ENCODE results near the gene MKNK2.

DNA sequence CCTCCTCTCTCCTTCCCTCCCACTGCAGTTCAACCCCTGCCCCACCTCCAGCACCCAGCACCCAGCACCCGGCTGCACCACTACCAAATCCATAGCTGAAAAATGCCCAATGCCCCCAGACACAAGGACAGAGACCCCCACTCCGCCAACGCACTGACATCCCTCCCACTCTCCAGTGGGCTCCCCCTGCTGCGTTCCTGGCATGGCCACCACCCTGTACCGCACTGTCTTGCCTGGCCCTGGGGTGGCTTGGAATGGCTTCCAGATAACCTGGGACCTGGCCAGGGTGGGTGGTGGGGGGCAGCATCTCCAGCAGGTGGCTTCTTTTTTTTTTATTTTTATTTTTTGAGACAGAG is 5.8 kb upstream of the MKNK2 start:
- TF ChIP-seq, protein P1, sequence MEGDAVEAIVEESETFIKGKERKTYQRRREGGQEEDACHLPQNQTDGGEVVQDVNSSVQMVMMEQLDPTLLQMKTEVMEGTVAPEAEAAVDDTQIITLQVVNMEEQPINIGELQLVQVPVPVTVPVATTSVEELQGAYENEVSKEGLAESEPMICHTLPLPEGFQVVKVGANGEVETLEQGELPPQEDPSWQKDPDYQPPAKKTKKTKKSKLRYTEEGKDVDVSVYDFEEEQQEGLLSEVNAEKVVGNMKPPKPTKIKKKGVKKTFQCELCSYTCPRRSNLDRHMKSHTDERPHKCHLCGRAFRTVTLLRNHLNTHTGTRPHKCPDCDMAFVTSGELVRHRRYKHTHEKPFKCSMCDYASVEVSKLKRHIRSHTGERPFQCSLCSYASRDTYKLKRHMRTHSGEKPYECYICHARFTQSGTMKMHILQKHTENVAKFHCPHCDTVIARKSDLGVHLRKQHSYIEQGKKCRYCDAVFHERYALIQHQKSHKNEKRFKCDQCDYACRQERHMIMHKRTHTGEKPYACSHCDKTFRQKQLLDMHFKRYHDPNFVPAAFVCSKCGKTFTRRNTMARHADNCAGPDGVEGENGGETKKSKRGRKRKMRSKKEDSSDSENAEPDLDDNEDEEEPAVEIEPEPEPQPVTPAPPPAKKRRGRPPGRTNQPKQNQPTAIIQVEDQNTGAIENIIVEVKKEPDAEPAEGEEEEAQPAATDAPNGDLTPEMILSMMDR (IDR thresholded peaks at IDR 0.05): no peak
- TF ChIP-seq POLR2AphosphoS5 (IDR thresholded peaks at IDR 0.05) (no peak), POLR2A (IDR thresholded peaks at IDR 0.05; ENCODE audit: low read depth) (no peak)
